Breast epithelium (tissue), 4 donors: ENCODE data around the gene EML2. TPM values are rescaled to one million over a fixed set of nuclear protein-coding genes. Genes with fewer than 3 reads are reported as not detected.
A peak's percentile ranks its signal among the peaks of the same experiment; 100 is the strongest.

ENCODE experiments used
- DNase-seq, 2 donors: peaks; one replicate each; pipeline ENCODE4 v3.0.0-alpha.2; 2019; ENCODE audit warnings: low spot score in 2 of 2
- H3K27ac ChIP-seq, 2 donors: fragments of 200-600 bp; sonication (generic) in 1 of 2; one replicate each; pipeline ENCODE4 v1.5.1; 2016 to 2019; ENCODE audit warnings: mild to moderate bottlenecking in 1 of 2
- H3K27me3 ChIP-seq, 2 donors: fragments of 200-600 bp; sonication (generic) in 1 of 2; one replicate each; pipeline versions ENCODE4 v1.5.1 to v1.6.0; 2017 to 2019; ENCODE audit warnings: control low read depth in 1 of 2, mild to moderate bottlenecking in 1 of 2
- H3K36me3 ChIP-seq: fragments of 200-600 bp; one replicate; pipeline ENCODE4 v1.5.1; 2019
- H3K4me1 ChIP-seq, 2 donors: fragments of 200-600 bp; sonication (generic); one replicate each; pipeline ENCODE4 v1.5.1; 2016 to 2019; ENCODE audit warnings: control low read depth in 1 of 2
- H3K4me3 ChIP-seq, 3 donors: fragments of 200-600 bp; sonication (generic); 1 replicate in 2 of 3; 2 replicates in 1 of 3; pipeline ENCODE4 v1.5.1; 2016 to 2019; ENCODE audit warnings: mild to moderate bottlenecking in 3 of 3, moderate library complexity in 2 of 3
- H3K9me3 ChIP-seq, 2 donors: fragments of 200-600 bp; sonication (generic) in 1 of 2; one replicate each; pipeline ENCODE4 v1.5.1; 2016 to 2019; ENCODE audit warnings: control low read depth in 1 of 2
- POLR2A ChIP-seq: fragments of 450-650 bp; IDR thresholded peaks from one replicate; pipeline ENCODE4 v1.6.1; 2016; ENCODE audit warnings: antibody characterized with exemption, mild to moderate bottlenecking, moderate library complexity
- POLR2AphosphoS5 ChIP-seq, 3 donors: sonication (generic); formaldehyde crosslinking; IDR thresholded peaks; one replicate each; pipeline ENCODE4 v1.6.1; 2017; ENCODE audit warnings: antibody characterized with exemption in 3 of 3
- intact Hi-C: fragments of 100-400 bp; cut with DNase I; formaldehyde crosslinking; loops from one replicate; pipeline ENCODE4 v1.15.1; 2023; ENCODE audit warnings: low total_unique reads
- total RNA-seq, 3 donors: library from RNA; depleted of rRNA; stranded (reverse); fragments of >200 nt; gene quantifications; one replicate each; pipeline ENCODE4 v1.1.0, GENCODE V29; 2016
- TF ChIP-seq, protein P1 (sequence below), 3 donors: fragments of 450-650 bp; IDR thresholded peaks; one replicate each; pipeline ENCODE4 v1.5.1; 2016 to 2017; ENCODE audit warnings: antibody characterized with exemption in 3 of 3, mild to moderate bottlenecking in 3 of 3, moderate library complexity in 3 of 3

EML2 gene
- total RNA-seq, 3 donors from 2014 or later = 27.7 to 42.0 (median 32.4) TPM

DNA sequence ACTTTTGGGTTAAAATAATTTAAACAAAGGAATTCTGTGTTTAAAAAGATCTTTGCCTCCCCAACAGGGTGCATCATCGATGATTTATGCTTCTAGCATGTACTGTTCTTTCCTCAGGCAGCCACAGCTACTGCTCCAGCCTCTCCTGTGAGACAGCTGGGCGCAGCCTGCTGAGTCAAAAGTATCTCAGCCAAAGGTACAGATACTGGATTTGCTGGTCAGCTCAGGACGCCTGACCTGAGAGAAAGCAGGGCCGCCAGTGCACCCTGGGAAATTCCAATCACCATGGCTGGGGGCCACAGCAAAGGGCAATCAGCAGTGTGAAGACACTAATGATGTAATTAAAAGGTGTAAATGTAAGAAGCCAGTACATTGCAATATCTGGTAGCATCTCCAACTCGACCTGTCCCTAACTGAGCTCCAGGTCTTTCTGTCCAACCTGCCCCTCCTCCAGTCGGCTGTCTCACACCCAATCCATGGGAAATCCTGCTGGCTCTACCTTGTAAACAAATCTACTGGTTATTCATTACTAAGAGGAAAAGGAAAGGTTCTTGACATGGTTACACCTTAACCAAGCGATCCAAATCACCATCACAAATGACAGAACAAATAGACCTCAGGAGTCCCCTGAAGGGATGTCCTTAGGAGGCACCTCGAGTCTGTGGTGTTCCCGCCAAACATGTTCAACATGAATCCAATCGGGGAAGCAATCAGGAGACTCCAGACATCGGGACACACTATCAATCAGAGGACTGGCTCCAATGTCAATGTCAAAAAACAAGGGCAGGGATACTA lies 61.9 kb downstream of the EML2 start:
- Histone ChIP-seq H3K4me1 (peaks cover 0 to 9% of the 10 kb centered on the region in 2 donors), H3K27ac (peak overlapping the region; percentile 66 to 68), H3K4me3 (no peak overlapping the region), H3K36me3 (no peaks in the 10 kb centered on the region), H3K9me3 (no peaks in the 10 kb centered on the region), H3K27me3 (no peaks in the 10 kb centered on the region)
- peak in 1 of 2 donors; percentile 40 for DNase-seq
- no peak for TF ChIP-seq POLR2AphosphoS5 (IDR thresholded peaks at IDR 0.05)
- TF ChIP-seq POLR2A = no peak
- TF ChIP-seq, protein P1, sequence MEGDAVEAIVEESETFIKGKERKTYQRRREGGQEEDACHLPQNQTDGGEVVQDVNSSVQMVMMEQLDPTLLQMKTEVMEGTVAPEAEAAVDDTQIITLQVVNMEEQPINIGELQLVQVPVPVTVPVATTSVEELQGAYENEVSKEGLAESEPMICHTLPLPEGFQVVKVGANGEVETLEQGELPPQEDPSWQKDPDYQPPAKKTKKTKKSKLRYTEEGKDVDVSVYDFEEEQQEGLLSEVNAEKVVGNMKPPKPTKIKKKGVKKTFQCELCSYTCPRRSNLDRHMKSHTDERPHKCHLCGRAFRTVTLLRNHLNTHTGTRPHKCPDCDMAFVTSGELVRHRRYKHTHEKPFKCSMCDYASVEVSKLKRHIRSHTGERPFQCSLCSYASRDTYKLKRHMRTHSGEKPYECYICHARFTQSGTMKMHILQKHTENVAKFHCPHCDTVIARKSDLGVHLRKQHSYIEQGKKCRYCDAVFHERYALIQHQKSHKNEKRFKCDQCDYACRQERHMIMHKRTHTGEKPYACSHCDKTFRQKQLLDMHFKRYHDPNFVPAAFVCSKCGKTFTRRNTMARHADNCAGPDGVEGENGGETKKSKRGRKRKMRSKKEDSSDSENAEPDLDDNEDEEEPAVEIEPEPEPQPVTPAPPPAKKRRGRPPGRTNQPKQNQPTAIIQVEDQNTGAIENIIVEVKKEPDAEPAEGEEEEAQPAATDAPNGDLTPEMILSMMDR (IDR thresholded peaks at IDR 0.05) = no peak
- intact Hi-C loops = no loop called here

DNA sequence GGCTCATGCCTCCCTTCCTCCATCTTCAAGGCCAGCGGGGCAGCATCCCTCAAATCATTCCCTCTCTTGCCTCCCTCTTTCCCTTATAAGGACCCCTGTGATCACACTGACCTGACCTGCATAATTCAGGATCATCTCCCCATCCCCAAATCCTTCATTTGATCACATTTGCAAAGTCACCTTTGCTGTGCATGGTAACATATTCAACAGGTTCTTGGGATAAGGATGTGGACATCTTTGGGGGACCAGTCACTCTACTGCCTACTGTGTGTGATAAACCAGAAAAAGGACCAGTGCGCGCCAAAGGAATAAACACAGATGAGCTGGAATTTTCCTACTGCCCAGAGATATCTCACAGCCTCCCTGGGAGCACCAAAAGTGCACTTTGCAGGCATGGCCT lies 62.5 kb downstream of the EML2 start:
- Histone ChIP-seq H3K27ac (peak overlapping the region; percentile 66 to 68), H3K4me1 (peaks cover 0 to 9% of the 10 kb centered on the region in 2 donors), H3K36me3 (no peaks in the 10 kb centered on the region), H3K4me3 (no peak overlapping the region), H3K27me3 (no peaks in the 10 kb centered on the region), H3K9me3 (no peaks in the 10 kb centered on the region)
- TF ChIP-seq POLR2A (no peak), POLR2AphosphoS5 (IDR thresholded peaks at IDR 0.05) (no peak)
- TF ChIP-seq, protein P1 (IDR thresholded peaks at IDR 0.05) = no peak
- intact Hi-C loops = no loop called here
- no peak for DNase-seq

DNA sequence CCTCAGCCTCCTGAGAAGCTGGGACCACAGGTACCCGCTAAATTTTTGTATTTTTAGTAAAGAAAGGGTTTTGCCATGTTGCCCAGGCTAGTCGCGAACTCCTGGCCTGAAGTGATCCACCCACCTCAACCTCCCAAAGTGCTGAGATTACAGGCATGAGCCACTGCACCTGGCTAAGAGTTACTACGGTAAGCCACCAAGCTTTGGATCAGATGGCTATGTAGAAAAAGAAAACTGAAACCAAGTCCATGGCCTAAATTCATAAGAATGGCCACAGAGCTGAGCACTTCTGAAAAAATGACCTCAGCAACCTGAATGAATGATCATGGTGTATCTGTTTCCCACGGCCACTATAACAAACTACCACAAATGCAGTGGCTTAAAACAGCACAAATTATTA lies 64.0 kb downstream of the EML2 start:
- Histone ChIP-seq H3K27ac (no peak overlapping the region), H3K36me3 (no peaks in the 10 kb centered on the region), H3K27me3 (no peaks in the 10 kb centered on the region), H3K9me3 (no peaks in the 10 kb centered on the region), H3K4me1 (peaks cover 0 to 9% of the 10 kb centered on the region in 2 donors), H3K4me3 (no peak overlapping the region)
- no peak for TF ChIP-seq POLR2A
- no peak for TF ChIP-seq POLR2AphosphoS5 (IDR thresholded peaks at IDR 0.05)
- TF ChIP-seq, protein P1 (IDR thresholded peaks at IDR 0.05) = no peak
- DNase-seq = no peak
- intact Hi-C loops = no loop called here

DNA sequence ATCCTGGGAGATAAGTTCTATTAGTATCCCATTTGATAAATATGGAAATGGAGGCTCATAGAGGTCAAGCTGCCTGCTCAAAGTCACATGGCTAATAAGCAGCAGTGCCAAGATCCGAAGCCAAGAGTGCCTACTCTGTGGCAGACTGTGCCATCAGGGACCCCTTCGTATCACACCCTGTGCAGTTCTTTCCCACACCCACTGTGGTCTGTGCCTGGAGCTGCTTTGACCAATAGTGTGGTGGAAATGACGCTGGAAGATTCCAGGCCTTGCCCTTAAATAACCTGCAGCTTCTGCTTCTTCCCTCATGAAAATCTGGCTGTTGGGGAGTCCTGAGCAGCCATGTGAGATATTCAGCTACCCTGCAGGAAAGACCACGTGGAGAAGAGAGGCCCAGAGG lies 64.7 kb downstream of the EML2 start:
- H3K9me3 ChIP-seq = no peaks in the 10 kb centered on the region
- TF ChIP-seq POLR2AphosphoS5 (IDR thresholded peaks at IDR 0.05) (no peak), POLR2A (no peak)
- TF ChIP-seq, protein P1 (IDR thresholded peaks at IDR 0.05) = no peak
- peaks cover 0 to 9% of the 10 kb centered on the region in 2 donors for H3K4me1 ChIP-seq
- H3K27ac ChIP-seq = no peak overlapping the region
- H3K36me3 ChIP-seq = no peaks in the 10 kb centered on the region
- DNase-seq = no peak
- no peak overlapping the region for H3K4me3 ChIP-seq
- H3K27me3 ChIP-seq = no peaks in the 10 kb centered on the region
- intact Hi-C loops = no loop called here

DNA sequence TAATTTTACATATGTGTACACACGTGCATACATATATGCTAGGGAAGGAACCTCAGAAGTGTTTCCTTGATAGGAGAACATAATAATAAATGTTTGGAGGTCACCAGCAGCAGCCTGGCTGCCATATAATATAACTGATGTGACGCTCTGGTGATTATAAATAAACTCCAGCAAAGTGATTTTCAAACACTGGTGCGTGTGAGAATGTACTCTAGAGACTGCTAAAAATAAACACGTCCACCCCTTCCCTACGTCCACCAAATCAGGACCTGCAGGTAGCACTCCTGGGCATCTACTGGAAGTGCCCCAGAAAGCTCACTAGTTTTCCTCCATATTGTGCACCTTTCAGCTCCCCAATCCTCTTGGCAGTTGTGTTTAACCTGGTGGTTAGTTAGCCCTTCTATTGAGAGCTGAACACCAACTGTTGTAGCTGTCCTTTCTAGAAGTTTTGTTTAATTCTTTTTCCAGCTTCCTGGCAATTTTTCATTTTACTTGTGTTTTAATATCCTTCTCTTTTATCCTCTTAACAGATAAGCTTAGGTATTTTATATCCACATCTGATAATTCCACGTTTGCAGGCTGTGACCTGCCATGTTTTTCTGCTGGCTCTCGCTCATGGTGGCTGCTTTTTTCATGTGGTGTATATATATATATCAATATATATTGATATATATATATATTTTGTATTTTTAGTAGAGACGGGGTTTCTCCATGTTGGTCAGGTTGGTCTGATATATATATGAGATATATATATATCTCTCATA lies 67.6 kb downstream of the EML2 start:
- Histone ChIP-seq H3K4me1 (no peaks in the 10 kb centered on the region), H3K36me3 (no peaks in the 10 kb centered on the region), H3K27ac (no peak overlapping the region), H3K27me3 (no peaks in the 10 kb centered on the region), H3K4me3 (no peak overlapping the region), H3K9me3 (no peaks in the 10 kb centered on the region)
- intact Hi-C loops = no loop called here
- TF ChIP-seq POLR2AphosphoS5 (IDR thresholded peaks at IDR 0.05) (no peak), POLR2A (no peak)
- TF ChIP-seq, protein P1 (IDR thresholded peaks at IDR 0.05) = no peak
- no peak for DNase-seq
